22Rv1 (cell line): ENCODE results near the gene HEPN1.
A peak's percentile ranks its signal among the peaks of the same experiment; 100 is the strongest.

Experiments used
- H3K27ac ChIP-seq: fragments of 450-650 bp; 2 replicates; pipeline ENCODE4 v1.5.1; 2017
- CTCF ChIP-seq: fragments of 450-650 bp; IDR thresholded peaks from 2 replicates; pipeline ENCODE4 v1.5.1; 2017; ENCODE audit warnings: mild to moderate bottlenecking
- ZFX ChIP-seq: fragments of 450-650 bp; IDR thresholded peaks from 2 replicates; pipeline ENCODE4 v1.6.1; 2017; ENCODE audit warnings: antibody characterized with exemption, borderline replicate concordance

HEPN1 gene

GRCh38 chr11:124944565-124944964 is 25.5 kb downstream of the HEPN1 start:
- H3K27ac ChIP-seq = no peak overlapping the region
- no peak for TF ChIP-seq CTCF
- no peak for TF ChIP-seq ZFX

DNA sequence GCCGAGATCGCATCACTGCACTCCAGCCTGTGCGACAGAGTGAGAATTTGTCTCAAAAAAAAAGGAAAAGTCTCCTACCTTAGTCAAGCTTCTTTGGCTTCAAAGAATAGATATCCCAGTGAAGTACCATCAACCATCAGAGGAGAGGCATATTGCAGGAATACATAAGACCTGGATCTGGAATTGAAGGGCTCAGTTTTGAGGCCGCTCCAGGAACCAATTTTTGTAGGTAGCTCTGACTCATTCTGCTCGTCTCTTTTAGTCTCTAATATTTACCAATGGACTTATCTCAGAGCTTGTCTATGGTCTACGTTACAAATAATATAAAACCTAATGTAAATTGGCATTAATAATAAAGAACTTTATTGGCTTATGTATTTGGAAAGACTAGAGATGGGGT is 26.8 kb downstream of the HEPN1 start:
- TF ChIP-seq ZFX = no peak
- H3K27ac ChIP-seq = no peak overlapping the region

DNA sequence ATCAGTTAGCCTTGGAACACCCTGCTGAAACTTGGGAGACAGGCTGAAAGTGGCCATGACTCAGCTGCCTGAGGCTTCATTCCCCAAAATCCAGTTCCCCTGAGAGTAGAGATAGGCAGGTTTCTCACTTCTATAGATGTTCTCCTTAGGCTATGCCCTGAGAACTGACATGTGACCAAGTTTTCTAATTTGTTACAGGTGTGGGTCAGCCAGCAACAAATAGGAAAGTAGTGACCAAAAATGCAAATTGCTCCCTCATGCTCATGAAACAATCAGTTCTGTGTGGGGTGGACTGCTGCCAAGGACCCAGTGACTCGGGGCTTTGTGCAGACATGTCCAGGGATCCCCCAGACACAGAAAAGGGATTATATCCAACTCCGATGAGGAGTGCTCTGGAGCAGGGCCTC is 27.7 kb downstream of the HEPN1 start:
- no peak for TF ChIP-seq ZFX

GRCh38 chr11:124950601-124951330 is 31.7 kb downstream of the HEPN1 start:
- TF ChIP-seq CTCF (no peak), ZFX (no peak)

More for the DNA sequence above, 27.7 kb downstream of the HEPN1 start:
- H3K27ac ChIP-seq = no peak overlapping the region

GRCh38 chr11:124951341-124951740 is 32.3 kb downstream of the HEPN1 start:
- H3K27ac ChIP-seq = no peak overlapping the region
- TF ChIP-seq ZFX (no peak), CTCF (no peak)

More at GRCh38 chr11:124950601-124951330, 31.7 kb downstream of the HEPN1 start:
- no peak overlapping the region for H3K27ac ChIP-seq

DNA sequence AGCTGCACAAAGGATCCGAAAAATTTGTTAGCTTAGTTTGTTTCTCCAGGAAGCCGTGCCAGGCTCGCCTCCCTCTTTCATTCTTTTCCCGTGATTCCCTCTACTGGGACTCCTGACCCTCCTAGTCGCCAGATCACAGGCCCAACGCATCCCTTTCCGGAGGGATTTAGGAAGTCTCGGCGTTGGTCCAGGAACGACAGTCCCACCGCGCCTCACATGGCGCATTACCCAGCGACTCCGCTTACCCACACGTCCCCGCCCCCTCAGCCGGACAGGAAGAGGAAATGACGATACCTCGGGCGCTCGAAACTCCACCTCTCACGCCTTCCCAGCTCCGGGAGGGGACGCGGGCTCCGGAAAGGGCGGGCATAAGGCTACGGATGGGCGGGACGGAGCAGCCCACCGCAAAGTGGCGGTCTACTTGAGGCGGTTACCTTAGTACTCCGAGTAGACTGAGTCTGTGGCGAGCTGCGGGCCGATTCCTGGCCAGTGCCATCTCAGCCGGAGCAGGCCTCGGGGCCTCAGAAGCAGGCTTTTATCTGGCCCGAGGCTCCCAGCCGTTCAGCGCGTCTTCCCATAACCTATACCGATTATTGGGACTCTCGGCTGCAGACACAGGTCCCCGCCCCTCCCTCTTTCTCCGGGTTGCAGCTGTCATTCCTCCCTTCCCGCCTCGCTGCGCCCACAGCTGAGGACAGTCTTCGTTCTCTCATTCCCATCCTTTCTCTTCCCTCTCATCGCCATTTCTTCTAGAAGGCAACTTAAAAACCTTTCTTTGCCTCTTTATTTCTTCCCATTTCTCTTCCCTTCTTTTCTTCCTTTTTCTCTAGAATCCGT is 34.9 kb downstream of the HEPN1 start, which contains the start of gene CCDC15:
Gene CCDC15, plus strand, starts transcription at position 450 of the 837 bp plus-strand sequence. CDS start 531 bp downstream, outside the sequence.
- TF ChIP-seq CTCF (no peak), ZFX (no peak)
- H3K27ac ChIP-seq = peak within 1 kb of the TSS; percentile 70

DNA sequence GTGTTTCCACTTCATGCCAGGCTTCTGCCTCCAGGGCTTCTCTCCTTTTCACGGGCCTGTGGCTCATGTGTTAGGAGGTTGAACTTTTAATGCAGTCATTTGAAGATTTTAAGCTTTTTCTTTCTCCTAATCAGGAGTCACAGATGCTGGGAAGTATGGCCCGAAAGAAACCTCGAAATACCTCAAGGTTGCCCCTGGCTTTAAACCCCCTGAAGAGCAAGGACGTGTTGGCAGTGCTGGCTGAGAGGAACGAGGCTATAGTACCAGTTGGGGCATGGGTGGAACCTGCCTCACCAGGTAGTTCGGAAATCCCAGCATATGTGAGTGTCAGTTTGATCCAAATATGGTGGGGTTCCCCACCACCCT is 35.5 kb downstream of the HEPN1 start:
- peak overlapping the region; percentile 70 for H3K27ac ChIP-seq
- no peak for TF ChIP-seq ZFX
- TF ChIP-seq CTCF = no peak

GRCh38 chr11:124955035-124955434 is 36.0 kb downstream of the HEPN1 start:
- no peak for TF ChIP-seq CTCF
- no peak for TF ChIP-seq ZFX
- H3K27ac ChIP-seq = no peak overlapping the region
